ENCODE data around the gene UGT2A3.

GRCh38 chr4:68948985-68949384 is 2.6 kb downstream of the UGT2A3 start:
- no peak for TF ChIP-seq POLR2A (IDR thresholded peaks at IDR 0.05)
- TF ChIP-seq, protein P1, sequence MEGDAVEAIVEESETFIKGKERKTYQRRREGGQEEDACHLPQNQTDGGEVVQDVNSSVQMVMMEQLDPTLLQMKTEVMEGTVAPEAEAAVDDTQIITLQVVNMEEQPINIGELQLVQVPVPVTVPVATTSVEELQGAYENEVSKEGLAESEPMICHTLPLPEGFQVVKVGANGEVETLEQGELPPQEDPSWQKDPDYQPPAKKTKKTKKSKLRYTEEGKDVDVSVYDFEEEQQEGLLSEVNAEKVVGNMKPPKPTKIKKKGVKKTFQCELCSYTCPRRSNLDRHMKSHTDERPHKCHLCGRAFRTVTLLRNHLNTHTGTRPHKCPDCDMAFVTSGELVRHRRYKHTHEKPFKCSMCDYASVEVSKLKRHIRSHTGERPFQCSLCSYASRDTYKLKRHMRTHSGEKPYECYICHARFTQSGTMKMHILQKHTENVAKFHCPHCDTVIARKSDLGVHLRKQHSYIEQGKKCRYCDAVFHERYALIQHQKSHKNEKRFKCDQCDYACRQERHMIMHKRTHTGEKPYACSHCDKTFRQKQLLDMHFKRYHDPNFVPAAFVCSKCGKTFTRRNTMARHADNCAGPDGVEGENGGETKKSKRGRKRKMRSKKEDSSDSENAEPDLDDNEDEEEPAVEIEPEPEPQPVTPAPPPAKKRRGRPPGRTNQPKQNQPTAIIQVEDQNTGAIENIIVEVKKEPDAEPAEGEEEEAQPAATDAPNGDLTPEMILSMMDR (IDR thresholded peaks at IDR 0.05), result no peak
